Stimulated activated CD8-positive, alpha-beta memory T cell treated with anti-CD3 and anti-CD28 coated beads, Interleukin-12 subunit alpha, Interleukin-12 subunit beta, amount 100 ng/mL, for 24 hours (primary cell): ENCODE data around the gene FMO5.

Experiments
- DNase-seq: peaks from one replicate; pipeline ENCODE4 v3.0.0-alpha.2; 2020; ENCODE audit errors: extremely low read depth

The FMO5 gene

GRCh38 chr1:147142886-147143285, 82.3 kb downstream of the FMO5 start:
- no peak for DNase-seq
